GM19025 (cell line): Measurements from ENCODE around the gene RFC5.
"Not testable (repeated sequence)": the region's sequence is repeated elsewhere in the genome, so short reads cannot be mapped to it uniquely, and the experiment has no call there.

Source experiments
- ATAC-seq: cut with Tn5 transposase; IDR thresholded peaks from one replicate; pipeline ENCODE4 v1.9.1; 2021; ENCODE audit warnings: mild to moderate bottlenecking, low read depth, moderate library complexity; ENCODE audit not compliant: unreplicated experiment

Gene RFC5

GRCh38 chr12:118016424-118017264 lies at the start of gene RFC5:
Gene RFC5, plus strand, starts transcription at chr12:118016703. Its CDS starts 125 bp downstream, at chr12:118016828.
- peak; percentile 98 for ATAC-seq

DNA sequence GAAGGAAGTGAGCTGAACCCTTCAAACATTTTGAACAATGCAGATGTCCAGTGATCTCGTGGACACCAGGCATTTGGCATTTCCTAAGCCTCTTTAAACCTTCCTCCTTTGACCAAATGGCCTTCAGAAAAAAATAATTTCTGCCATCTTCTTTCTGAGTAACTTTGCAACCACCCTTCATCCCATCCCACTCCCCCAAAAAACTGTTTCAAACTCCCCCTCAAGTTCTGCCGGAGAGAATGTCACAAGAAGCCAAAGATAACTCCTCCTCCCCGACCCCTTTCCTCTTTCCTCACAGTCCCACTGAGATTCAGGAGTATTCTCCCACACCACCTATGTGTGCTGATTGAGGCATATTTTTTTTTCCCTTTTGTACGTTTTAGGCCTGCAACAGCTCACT lies 49.5 kb upstream of the RFC5 start:
- ATAC-seq, result no peak

- ATAC-seq, result no peak
Measured at GRCh38 chr12:117967512-117967911, 49.0 kb upstream of the RFC5 start.

- no peak for ATAC-seq
Measured at GRCh38 chr12:117968151-117968789, 48.2 kb upstream of the RFC5 start.

GRCh38 chr12:117968826-117969659 lies 47.5 kb upstream of the RFC5 start, which contains the start of gene KSR2:
Gene KSR2, minus strand, starts transcription at chr12:117968990. Its CDS starts 735 bp downstream, at chr12:117968255.
- ATAC-seq, result no peak

GRCh38 chr12:117970334-117970733 lies 46.2 kb upstream of the RFC5 start:
- no peak for ATAC-seq

DNA sequence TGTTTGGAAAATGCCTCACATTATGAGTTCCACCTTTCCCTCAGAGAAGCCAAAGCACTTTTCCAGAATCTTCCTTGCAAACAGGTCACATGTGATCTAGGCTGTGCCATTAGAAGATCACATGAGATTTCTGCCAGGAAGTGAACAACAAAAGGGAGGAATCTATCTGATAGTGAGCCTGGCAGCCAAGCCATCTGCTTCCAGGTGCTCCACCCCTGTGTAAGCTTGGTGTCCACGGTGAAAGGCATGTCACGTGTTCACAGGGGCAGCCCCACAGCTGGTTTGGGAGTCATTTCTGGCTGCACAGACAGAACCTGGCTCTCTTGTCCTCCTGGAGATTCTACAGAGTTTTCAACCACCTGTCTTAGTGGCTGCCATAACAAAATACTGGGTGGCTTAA lies 44.2 kb upstream of the RFC5 start:
- no peak for ATAC-seq

DNA sequence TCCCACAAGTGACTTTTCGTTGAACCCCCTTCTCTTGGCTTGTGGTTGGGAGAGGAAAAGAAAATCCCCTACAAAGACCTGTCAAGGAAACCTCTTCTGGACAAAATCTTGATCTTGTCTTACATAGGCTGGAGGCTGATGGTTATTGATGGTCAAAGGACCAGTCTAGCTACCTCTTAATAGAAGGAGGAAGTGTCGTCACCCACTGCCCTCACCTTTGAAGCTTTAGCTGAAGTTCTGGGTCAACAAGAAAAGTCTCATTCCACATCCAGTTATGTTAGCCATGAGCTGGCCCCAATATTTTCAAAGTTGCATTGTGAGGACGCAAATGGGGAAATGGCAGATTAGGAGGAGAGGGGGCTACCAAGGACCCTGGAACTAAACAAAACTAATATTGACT lies 41.5 kb upstream of the RFC5 start:
- no peak for ATAC-seq

GRCh38 chr12:117977373-117977772 lies 39.1 kb upstream of the RFC5 start:
- ATAC-seq, result no peak

- no peak for ATAC-seq
Measured at GRCh38 chr12:117980616-117981015, 35.9 kb upstream of the RFC5 start.

DNA sequence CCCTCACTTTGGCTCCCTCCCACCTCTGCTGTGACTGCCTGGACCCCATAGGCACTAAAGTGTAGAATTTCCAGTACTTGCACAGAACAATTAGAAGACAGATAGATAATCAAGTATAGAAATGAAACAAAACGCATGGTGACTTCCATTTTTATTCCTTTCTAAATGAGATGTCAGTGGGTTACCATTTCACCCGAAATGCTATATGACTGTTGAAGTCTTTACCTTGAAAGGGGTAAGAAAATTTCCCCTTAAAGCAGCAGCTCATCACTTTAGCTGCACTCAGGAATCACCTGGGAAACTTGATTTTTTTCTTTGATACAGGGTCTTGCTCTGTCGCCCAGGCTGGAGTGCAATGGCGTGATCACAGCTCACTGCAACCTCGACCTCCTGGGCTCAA lies 35.2 kb upstream of the RFC5 start:
- no peak for ATAC-seq

GRCh38 chr12:117985182-117985581 lies 31.3 kb upstream of the RFC5 start:
- ATAC-seq, result no peak

- no peak for ATAC-seq
Measured at GRCh38 chr12:117986705-117987469, 29.6 kb upstream of the RFC5 start.

GRCh38 chr12:117994551-117995438 lies 21.7 kb upstream of the RFC5 start:
- no peak for ATAC-seq

DNA sequence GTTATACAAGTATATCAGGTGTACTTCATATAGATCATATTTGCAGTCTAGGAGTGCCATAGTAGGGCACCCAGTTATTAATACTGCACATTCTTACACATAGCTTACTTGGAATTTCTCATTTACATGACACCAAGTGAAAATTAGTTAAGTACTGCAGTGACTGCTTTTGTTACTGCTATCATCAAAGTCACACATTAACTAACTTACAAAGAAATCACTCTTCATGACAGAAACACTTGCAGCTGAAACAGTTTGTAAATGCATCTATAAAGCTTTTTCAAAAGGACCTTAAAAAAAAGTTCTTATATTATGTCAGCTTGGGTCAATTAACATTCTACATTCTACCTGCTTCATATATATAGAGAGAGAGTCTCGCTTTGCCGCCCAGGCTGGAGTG lies 17.8 kb upstream of the RFC5 start:
- ATAC-seq, result no peak

GRCh38 chr12:117999806-118000205 lies 16.7 kb upstream of the RFC5 start:
- ATAC-seq, result not testable (repeated sequence)

- ATAC-seq, result no peak
Measured at GRCh38 chr12:118010903-118011302, 5.6 kb upstream of the RFC5 start.

DNA sequence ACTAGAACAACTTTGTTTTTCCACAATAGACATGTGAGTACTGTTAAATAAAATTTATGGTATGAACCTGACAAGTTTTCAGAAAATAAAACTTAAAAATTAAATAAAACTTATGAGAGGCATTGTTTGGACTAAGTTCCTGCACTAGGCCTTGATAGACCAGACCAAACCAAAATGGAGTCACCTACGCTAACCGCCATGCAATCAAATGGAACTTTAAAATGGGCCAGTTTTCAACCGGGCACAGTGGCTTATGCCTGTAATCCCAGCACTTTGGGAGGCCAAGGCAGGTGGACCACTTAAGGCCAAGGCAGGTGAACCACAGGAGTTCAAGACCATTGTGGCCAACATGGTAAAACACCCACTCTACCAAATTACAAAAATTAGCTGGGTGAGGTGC lies 5.1 kb upstream of the RFC5 start:
- no peak for ATAC-seq

- ATAC-seq, result no peak
Measured at GRCh38 chr12:118011961-118012360, 4.5 kb upstream of the RFC5 start.
